Heart left ventricle (tissue), 13 donors: ENCODE measurements around the gene PPP1R14C.

Experiments used
- POLR2A ChIP-seq, 2 donors: fragments of 450-650 bp; IDR thresholded peaks; one replicate each; pipeline ENCODE4 v1.6.1; 2017; ENCODE audit warnings: antibody characterized with exemption in 2 of 2, mild to moderate bottlenecking in 2 of 2, moderate library complexity in 2 of 2
- TF ChIP-seq, protein P1 (sequence below), 12 donors: fragments of 200-600 bp; sonication (generic) in 4 of 12; IDR thresholded peaks; one replicate each; pipeline versions ENCODE4 v1.5.0 to v1.8.0; 2018 to 2022; ENCODE audit warnings: antibody characterized with exemption in 12 of 12, mild to moderate bottlenecking in 5 of 12
- donor health status: ischemic (EF 13 %, LVEDD 7.1; RV severe dilation, severe dysfunction).
- donor health status: DM: no; HTN: yes; CAD: no.
- donor health status: DM: no; HTN: no; CAD: no.
- donor health status: ischemic (EF 25% LVEDD 6.9; RV normal size, moderate dysfunction).
- donor health status: ischemic (EF 25% LVEDD 5.7; RV mildly dilated, moderate dysfunction).
- donor health status: ischemic (EF 35%, LVEDD 5.7; RV mildly dilated, moderate dysfunction).
- donor health status: nonischemic (EF 11% LVEDD 7.7; RV severe dilation, severe dysfunction).
- donor health status: DM: yes; HTN: yes; CAD: no.
- donor health status: PGD.
- donor health status: ischemic (EF 29% LVEDD 5.4; RV normal size, mild dysfunction).
- donor health status: nonischemic (EF 23%, LVEDD 6.1; RV moderate dilation, normal function).

DNA sequence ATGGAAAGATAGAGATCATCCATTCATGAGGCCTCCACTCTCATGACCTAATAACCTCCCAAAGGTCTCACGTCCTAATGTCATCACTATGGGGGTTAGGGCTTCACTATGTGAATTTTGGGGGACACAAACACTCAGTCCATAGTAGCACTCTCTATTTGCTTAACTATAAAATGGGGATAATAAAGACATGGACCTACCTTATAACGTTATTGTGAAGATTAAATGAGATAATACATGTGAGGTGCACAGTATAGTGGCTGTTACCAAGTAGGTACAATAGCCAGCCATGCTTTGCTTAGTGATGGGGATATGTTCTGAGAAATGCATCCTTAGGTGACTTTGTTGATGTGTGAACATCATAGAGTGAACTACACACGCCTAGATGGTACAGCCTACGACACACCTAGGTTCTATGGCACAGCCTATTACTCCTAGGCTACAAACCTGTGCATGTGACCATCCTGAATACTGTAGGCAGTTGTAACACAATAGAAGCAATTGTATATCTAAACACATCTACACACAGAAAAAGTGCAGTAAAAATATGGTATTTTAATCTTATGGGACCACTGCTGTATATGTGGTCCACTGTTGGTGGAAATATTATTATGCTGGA lies 39.7 kb downstream of the PPP1R14C start:
- no peak for TF ChIP-seq POLR2A (IDR thresholded peaks at IDR 0.05)
- TF ChIP-seq, protein P1, sequence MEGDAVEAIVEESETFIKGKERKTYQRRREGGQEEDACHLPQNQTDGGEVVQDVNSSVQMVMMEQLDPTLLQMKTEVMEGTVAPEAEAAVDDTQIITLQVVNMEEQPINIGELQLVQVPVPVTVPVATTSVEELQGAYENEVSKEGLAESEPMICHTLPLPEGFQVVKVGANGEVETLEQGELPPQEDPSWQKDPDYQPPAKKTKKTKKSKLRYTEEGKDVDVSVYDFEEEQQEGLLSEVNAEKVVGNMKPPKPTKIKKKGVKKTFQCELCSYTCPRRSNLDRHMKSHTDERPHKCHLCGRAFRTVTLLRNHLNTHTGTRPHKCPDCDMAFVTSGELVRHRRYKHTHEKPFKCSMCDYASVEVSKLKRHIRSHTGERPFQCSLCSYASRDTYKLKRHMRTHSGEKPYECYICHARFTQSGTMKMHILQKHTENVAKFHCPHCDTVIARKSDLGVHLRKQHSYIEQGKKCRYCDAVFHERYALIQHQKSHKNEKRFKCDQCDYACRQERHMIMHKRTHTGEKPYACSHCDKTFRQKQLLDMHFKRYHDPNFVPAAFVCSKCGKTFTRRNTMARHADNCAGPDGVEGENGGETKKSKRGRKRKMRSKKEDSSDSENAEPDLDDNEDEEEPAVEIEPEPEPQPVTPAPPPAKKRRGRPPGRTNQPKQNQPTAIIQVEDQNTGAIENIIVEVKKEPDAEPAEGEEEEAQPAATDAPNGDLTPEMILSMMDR (IDR thresholded peaks at IDR 0.05): no peak
